Transverse colon (tissue), 4 donors: ENCODE results near the gene ASPG.

Experiments used
- CTCF ChIP-seq, 5 experiments: fragments of 200-600 bp in 3 of 5; fragments of 450-650 bp in 2 of 5; sonication (generic) in 3 of 5; IDR thresholded peaks; 1 replicate in 2 of 5; 2 replicates in 3 of 5; pipeline ENCODE4 v1.5.1; 2016 to 2017; ENCODE audit warnings: antibody characterized with exemption in 5 of 5, inconsistent platforms in 3 of 5, mild to moderate bottlenecking in 2 of 5, moderate library complexity in 1 of 5
- POLR2A ChIP-seq: fragments of 450-650 bp; IDR thresholded peaks from one replicate; pipeline ENCODE4 v1.6.1; 2016; ENCODE audit warnings: antibody characterized with exemption, mild to moderate bottlenecking, moderate library complexity
- POLR2AphosphoS5 ChIP-seq, 3 donors: sonication (generic); formaldehyde crosslinking; IDR thresholded peaks; one replicate each; pipeline ENCODE4 v1.6.1; 2016; ENCODE audit warnings: antibody characterized with exemption in 3 of 3

- TF ChIP-seq CTCF (IDR thresholded peaks at IDR 0.05) (no peak), POLR2A (no peak), POLR2AphosphoS5 (IDR thresholded peaks at IDR 0.05) (no peak)
These were observed 29.7 kb downstream of the ASPG start for GRCh38 chr14:104115131-104115600.
